Esophagus squamous epithelium (tissue), 5 donors: ENCODE measurements around the gene CSRNP3. TPM values are rescaled to one million over a fixed set of nuclear protein-coding genes. Genes with fewer than 3 reads are reported as not detected.

ENCODE experiments used
- DNase-seq: peaks from one replicate; lab custom pipeline; 2025; lab: John Stamatoyannopoulos, UW
- H3K27ac ChIP-seq, 4 donors: fragments of 200-600 bp; sonication (generic); one replicate each; pipeline ENCODE4 v1.5.1; 2016 to 2019; ENCODE audit warnings: mild to moderate bottlenecking in 1 of 4
- H3K27me3 ChIP-seq, 4 donors: fragments of 200-600 bp; sonication (generic); 1 replicate in 3 of 4; 2 replicates in 1 of 4; pipeline versions ENCODE4 v1.5.1 to v1.6.0; 2017 to 2021; ENCODE audit warnings: antibody characterized with exemption in 1 of 4
- H3K36me3 ChIP-seq, 3 donors: fragments of 200-600 bp; sonication (generic); one replicate each; pipeline ENCODE4 v1.5.1; 2016 to 2019
- H3K4me1 ChIP-seq, 3 donors: fragments of 200-600 bp; sonication (generic); one replicate each; pipeline ENCODE4 v1.5.1; 2017 to 2019
- H3K4me3 ChIP-seq, 4 donors: fragments of 200-600 bp; sonication (generic); 1 replicate in 3 of 4; 2 replicates in 1 of 4; pipeline ENCODE4 v1.5.1; 2016 to 2019; ENCODE audit warnings: mild to moderate bottlenecking in 2 of 4, moderate library complexity in 1 of 4
- H3K9me3 ChIP-seq, 3 donors: fragments of 200-600 bp; sonication (generic); one replicate each; pipeline ENCODE4 v1.5.1; 2016 to 2019
- POLR2A ChIP-seq, 4 donors: fragments of 450-650 bp; IDR thresholded peaks; one replicate each; pipeline ENCODE4 v1.6.1; 2017; ENCODE audit warnings: antibody characterized with exemption in 4 of 4, mild to moderate bottlenecking in 4 of 4, moderate library complexity in 3 of 4
- WGBS, 2 donors: methylation state at CpG; one replicate each; pipeline ENCODE4 v1.1.5; 2018; 5-methylcytosine and 5-hydroxymethylcytosine counted together
- intact Hi-C: fragments of 100-400 bp; cut with DNase I; formaldehyde crosslinking; loops from one replicate; pipeline ENCODE4 v1.15.0; 2022
- total RNA-seq, 4 donors: library from RNA; depleted of rRNA; stranded (reverse); fragments of >200 nt; gene quantifications; one replicate each; pipeline ENCODE4 v1.1.0, GENCODE V29; 2016
- TF ChIP-seq, protein P1 (sequence below), 6 experiments: fragments of 450-650 bp in 4 of 6; fragments of 200-600 bp in 2 of 6; sonication (generic) in 2 of 6; IDR thresholded peaks; one replicate each; pipeline ENCODE4 v1.5.1; 2016 to 2019; ENCODE audit warnings: antibody characterized with exemption in 6 of 6, mild to moderate bottlenecking in 4 of 6, moderate library complexity in 4 of 6
- donor health status: DM: yes; HTN: yes; CAD: no.

CSRNP3 gene
- total RNA-seq, 4 donors from 2014 or later, result 0.57 to 1.5 (median 0.81) TPM

DNA sequence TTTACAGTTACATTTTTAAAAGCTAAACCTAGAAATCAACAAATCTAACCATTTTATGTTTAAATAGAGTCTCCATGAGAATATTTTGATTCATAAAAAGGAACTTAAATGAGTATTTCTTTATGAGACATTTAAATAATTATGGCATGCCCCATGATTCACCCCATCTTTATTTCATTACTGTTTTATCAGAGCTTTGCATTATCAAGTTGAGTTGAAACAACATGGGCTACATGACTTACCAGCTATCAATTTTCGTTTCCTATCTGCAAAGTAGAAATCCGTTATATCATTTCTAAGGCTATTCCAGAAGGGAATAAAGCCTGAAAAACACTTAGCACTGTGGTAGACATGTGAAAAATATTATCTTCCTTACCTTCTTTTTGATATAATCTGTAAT is 163.1 kb downstream of the CSRNP3 start:
- Histone ChIP-seq H3K27me3 (no peaks in the 10 kb centered on the region), H3K36me3 (no peaks in the 10 kb centered on the region), H3K9me3 (no peaks in the 10 kb centered on the region), H3K4me1 (peaks cover 0 to 29% (median 3%) of the 10 kb centered on the region in 3 donors), H3K4me3 (no peak overlapping the region), H3K27ac (no peak overlapping the region)
- intact Hi-C loops, result no loop called here
- TF ChIP-seq, protein P1, sequence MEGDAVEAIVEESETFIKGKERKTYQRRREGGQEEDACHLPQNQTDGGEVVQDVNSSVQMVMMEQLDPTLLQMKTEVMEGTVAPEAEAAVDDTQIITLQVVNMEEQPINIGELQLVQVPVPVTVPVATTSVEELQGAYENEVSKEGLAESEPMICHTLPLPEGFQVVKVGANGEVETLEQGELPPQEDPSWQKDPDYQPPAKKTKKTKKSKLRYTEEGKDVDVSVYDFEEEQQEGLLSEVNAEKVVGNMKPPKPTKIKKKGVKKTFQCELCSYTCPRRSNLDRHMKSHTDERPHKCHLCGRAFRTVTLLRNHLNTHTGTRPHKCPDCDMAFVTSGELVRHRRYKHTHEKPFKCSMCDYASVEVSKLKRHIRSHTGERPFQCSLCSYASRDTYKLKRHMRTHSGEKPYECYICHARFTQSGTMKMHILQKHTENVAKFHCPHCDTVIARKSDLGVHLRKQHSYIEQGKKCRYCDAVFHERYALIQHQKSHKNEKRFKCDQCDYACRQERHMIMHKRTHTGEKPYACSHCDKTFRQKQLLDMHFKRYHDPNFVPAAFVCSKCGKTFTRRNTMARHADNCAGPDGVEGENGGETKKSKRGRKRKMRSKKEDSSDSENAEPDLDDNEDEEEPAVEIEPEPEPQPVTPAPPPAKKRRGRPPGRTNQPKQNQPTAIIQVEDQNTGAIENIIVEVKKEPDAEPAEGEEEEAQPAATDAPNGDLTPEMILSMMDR (IDR thresholded peaks at IDR 0.05), result no peak
- TF ChIP-seq POLR2A (IDR thresholded peaks at IDR 0.05), result no peak
- 76 to 88% methylated on average over 2 of the region's 2 CpGs for WGBS, 2 donors
- no peak for DNase-seq

DNA sequence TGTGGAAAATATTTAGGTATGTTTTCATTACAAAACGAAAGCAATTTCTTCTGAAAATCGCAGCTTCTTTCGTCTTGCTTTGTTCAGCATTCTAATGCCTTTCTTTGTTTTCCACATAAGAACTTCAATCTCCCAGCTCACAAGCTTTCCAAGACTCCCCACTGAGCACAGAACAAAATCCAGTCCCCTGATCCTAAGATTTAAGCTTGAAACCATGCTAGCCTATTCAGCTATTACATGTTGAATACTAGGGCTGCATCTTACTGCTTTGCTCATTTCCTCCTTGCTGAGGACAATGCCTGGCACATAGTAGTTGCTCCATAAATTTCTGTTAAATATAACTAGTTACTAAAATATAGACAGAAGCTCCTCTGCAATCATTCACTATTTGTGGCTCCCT is 163.9 kb downstream of the CSRNP3 start:
- peaks cover 0 to 31% (median 3%) of the 10 kb centered on the region in 3 donors for H3K4me1 ChIP-seq
- WGBS, 2 donors, result 85 to 89% methylated on average over 3 of the region's 3 CpGs
- TF ChIP-seq POLR2A (IDR thresholded peaks at IDR 0.05), result no peak
- TF ChIP-seq, protein P1 (IDR thresholded peaks at IDR 0.05), result no peak
- H3K9me3 ChIP-seq, result no peaks in the 10 kb centered on the region
- no peaks in the 10 kb centered on the region for H3K36me3 ChIP-seq
- DNase-seq, result no peak
- H3K4me3 ChIP-seq, result no peak overlapping the region
- H3K27me3 ChIP-seq, result no peaks in the 10 kb centered on the region
- intact Hi-C loops, result no loop called here
- no peak overlapping the region for H3K27ac ChIP-seq

DNA sequence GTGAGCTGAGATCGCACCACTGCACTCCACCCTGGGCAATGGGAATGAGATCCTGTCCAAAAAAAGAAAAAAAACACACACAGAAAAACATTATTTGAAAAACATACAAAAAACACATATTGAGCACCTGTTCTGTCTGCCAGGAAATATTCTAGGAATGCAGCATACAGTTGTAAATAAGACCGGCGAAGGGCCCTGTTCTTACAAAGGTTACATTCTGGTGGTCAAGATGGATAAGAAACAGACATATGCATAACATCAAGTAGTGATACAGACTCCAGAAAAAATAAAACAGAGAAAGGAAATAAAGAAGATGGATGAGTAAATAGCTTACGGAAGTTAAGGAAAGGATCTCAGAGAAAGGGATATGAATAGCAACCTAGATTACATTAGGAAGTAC is 164.8 kb downstream of the CSRNP3 start:
- TF ChIP-seq, protein P1 (IDR thresholded peaks at IDR 0.05), result no peak
- no peak for TF ChIP-seq POLR2A (IDR thresholded peaks at IDR 0.05)
- WGBS, 2 donors, result 76 to 90% methylated on average over 4 of the region's 4 CpGs
- Histone ChIP-seq H3K27ac (no peak overlapping the region), H3K36me3 (no peaks in the 10 kb centered on the region), H3K27me3 (no peaks in the 10 kb centered on the region), H3K9me3 (no peaks in the 10 kb centered on the region), H3K4me3 (no peak overlapping the region), H3K4me1 (peaks cover 0 to 31% (median 3%) of the 10 kb centered on the region in 3 donors)
- intact Hi-C loops, result no loop called here
- DNase-seq, result no peak

DNA sequence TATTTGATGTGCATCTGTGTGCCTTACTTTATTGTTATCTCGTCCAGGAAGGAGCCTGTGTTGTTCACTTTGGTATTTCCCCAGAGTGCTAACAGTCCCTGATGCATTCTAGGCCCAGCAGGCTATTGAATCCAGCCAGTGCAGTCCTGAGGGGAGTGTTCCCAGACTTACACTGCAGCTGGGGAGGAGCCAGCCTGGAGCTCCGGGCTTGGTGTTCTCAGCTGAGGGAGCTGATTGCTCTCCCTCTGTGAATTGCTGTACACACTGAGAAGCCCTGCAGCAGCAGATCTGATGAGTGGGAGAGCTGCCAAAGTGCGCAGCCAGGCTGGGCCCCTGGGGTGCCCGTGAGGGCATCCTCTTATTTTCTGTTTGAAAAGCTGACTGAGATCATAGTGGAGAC is 165.4 kb downstream of the CSRNP3 start:
- H3K9me3 ChIP-seq, result no peaks in the 10 kb centered on the region
- peaks cover 0 to 31% (median 3%) of the 10 kb centered on the region in 3 donors for H3K4me1 ChIP-seq
- H3K27me3 ChIP-seq, result no peaks in the 10 kb centered on the region
- H3K27ac ChIP-seq, result peak overlapping the region in 1 of 4 donors; percentile 33
- intact Hi-C loops, result no loop called here
- H3K4me3 ChIP-seq, result no peak overlapping the region
- no peaks in the 10 kb centered on the region for H3K36me3 ChIP-seq
- no peak for DNase-seq
- WGBS, 2 donors, result 38 to 52% methylated on average over 2 to 3 of the region's 4 CpGs
- no peak for TF ChIP-seq POLR2A (IDR thresholded peaks at IDR 0.05)
- TF ChIP-seq, protein P1 (IDR thresholded peaks at IDR 0.05), result no peak

DNA sequence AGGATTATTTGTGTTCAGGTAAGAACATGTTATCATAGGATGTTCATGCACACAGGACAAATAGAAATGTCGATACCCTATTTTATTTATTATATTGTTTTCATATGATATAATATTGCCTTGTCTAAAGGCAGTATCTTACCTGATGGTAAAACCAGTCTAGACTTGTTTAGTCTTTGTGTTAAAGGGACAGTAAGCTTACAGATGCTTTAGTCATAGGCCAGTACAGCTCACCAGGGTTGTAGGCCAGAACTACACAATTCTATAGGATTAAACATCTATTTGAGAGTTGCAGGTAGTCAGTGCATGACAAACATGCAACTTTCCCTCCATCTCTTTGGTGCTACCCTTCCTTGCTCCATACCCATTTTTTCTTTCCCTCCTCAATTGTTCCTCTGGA is 166.0 kb downstream of the CSRNP3 start:
- H3K4me3 ChIP-seq, result no peak overlapping the region
- peaks cover 0 to 31% (median 3%) of the 10 kb centered on the region in 3 donors for H3K4me1 ChIP-seq
- intact Hi-C loops, result no loop called here
- DNase-seq, result no peak
- no peak overlapping the region for H3K27ac ChIP-seq
- H3K9me3 ChIP-seq, result no peaks in the 10 kb centered on the region
- 22 to 44% methylated on average over 1 of the region's 1 CpG for WGBS, 2 donors
- TF ChIP-seq POLR2A (IDR thresholded peaks at IDR 0.05), result no peak
- TF ChIP-seq, protein P1 (IDR thresholded peaks at IDR 0.05), result no peak
- H3K36me3 ChIP-seq, result no peaks in the 10 kb centered on the region
- no peaks in the 10 kb centered on the region for H3K27me3 ChIP-seq
